SHP77 (cell line): ENCODE measurements around the gene RGL1.

Experiments
- DNase-seq, 2 experiments: peaks; one replicate each; lab custom pipeline; 2025; lab: John Stamatoyannopoulos, UW

Gene RGL1

GRCh38 chr1:183821889-183822611 is 17.1 kb downstream of the RGL1 start:
- DNase-seq: no peak

GRCh38 chr1:183824291-183824690 is 19.4 kb downstream of the RGL1 start:
- DNase-seq: no peak

GRCh38 chr1:183827801-183828200 is 22.9 kb downstream of the RGL1 start:
- no peak for DNase-seq

GRCh38 chr1:183830389-183830788 is 25.5 kb downstream of the RGL1 start:
- DNase-seq: no peak

GRCh38 chr1:183831311-183831710 is 26.4 kb downstream of the RGL1 start:
- DNase-seq: no peak

GRCh38 chr1:183832459-183832858 is 27.5 kb downstream of the RGL1 start:
- no peak for DNase-seq

- no peak for DNase-seq
Observed at GRCh38 chr1:183834568-183834967, 29.6 kb downstream of the RGL1 start.

GRCh38 chr1:183836598-183836997 is 31.7 kb downstream of the RGL1 start:
- no peak for DNase-seq

- DNase-seq: no peak
Observed at GRCh38 chr1:183837062-183837461, 32.1 kb downstream of the RGL1 start.

- DNase-seq: no peak
Observed at GRCh38 chr1:183838221-183838620, 33.3 kb downstream of the RGL1 start.

- DNase-seq: no peak
Observed at GRCh38 chr1:183840140-183840539, 35.2 kb downstream of the RGL1 start.

GRCh38 chr1:183841550-183841949 is 36.6 kb downstream of the RGL1 start:
- DNase-seq: no peak

GRCh38 chr1:183841950-183842794 is 37.3 kb downstream of the RGL1 start:
- peak in 1 of 2 experiments; percentile 23 for DNase-seq

GRCh38 chr1:183842795-183843144 is 37.9 kb downstream of the RGL1 start:
- DNase-seq: no peak

GRCh38 chr1:183844806-183845205 is 39.9 kb downstream of the RGL1 start:
- no peak for DNase-seq

GRCh38 chr1:183845681-183846080 is 40.8 kb downstream of the RGL1 start:
- no peak for DNase-seq

- no peak for DNase-seq
Observed at GRCh38 chr1:183847641-183848040, 42.7 kb downstream of the RGL1 start.

- no peak for DNase-seq
Observed at GRCh38 chr1:183850852-183851251, 45.9 kb downstream of the RGL1 start.

GRCh38 chr1:183859119-183859518 is 54.2 kb downstream of the RGL1 start:
- DNase-seq: no peak

- no peak for DNase-seq
Observed at GRCh38 chr1:183859831-183860230, 54.9 kb downstream of the RGL1 start.

GRCh38 chr1:183862967-183863366 is 58.0 kb downstream of the RGL1 start:
- DNase-seq: no peak

- DNase-seq: no peak
Observed at GRCh38 chr1:183863852-183864251, 58.9 kb downstream of the RGL1 start.

- DNase-seq: no peak
Observed at GRCh38 chr1:183864611-183865010, 59.7 kb downstream of the RGL1 start.
